Skeletal muscle satellite cell (primary cell): ENCODE measurements around the gene CLEC11A.
A peak's percentile ranks its signal among the peaks of the same experiment; 100 is the strongest.

Source experiments
- H3K27me3 ChIP-seq: 2 replicates; pipeline ENCODE4 v1.7.0; 2013; ENCODE audit warnings: low read length; ENCODE audit not compliant: control insufficient read depth, insufficient read depth
- H3K36me3 ChIP-seq: 2 replicates; pipeline ENCODE4 v1.7.0; 2013; ENCODE audit warnings: mild to moderate bottlenecking, control low read depth, low read length; ENCODE audit not compliant: insufficient read depth
- H3K4me1 ChIP-seq: 2 replicates; pipeline ENCODE4 v1.7.0; 2013; ENCODE audit warnings: low read length; ENCODE audit not compliant: control insufficient read depth, insufficient read depth
- H3K4me2 ChIP-seq: 2 replicates; pipeline ENCODE4 v1.7.0; 2013; ENCODE audit warnings: mild to moderate bottlenecking, low read length
- H3K4me3 ChIP-seq: 2 replicates; pipeline ENCODE4 v1.7.0; 2013; ENCODE audit warnings: low read length
- H3K9ac ChIP-seq: 2 replicates; pipeline ENCODE4 v1.7.0; 2013; ENCODE audit warnings: mild to moderate bottlenecking, low read depth, low read length, moderate library complexity
- H3K9me3 ChIP-seq: replicated peaks from 2 replicates; pipeline ENCODE4 v1.7.0; 2013; ENCODE audit warnings: mild to moderate bottlenecking, control low read depth, low read length

The CLEC11A gene

GRCh38 chr19:50718255-50719118 is 4.7 kb upstream of the CLEC11A start:
- Histone ChIP-seq H3K9me3 (no peaks in the 10 kb centered on the region), H3K9ac (no peak overlapping the region), H3K27me3 (peaks cover 7% of the 10 kb centered on the region), H3K36me3 (no peaks in the 10 kb centered on the region), H3K4me1 (peaks cover 16% of the 10 kb centered on the region), H3K4me3 (peak overlapping the region; percentile 49), H3K4me2 (peak overlapping the region; percentile 52)

GRCh38 chr19:50719119-50719435 is 4.1 kb upstream of the CLEC11A start:
- peaks cover 7% of the 10 kb centered on the region for H3K27me3 ChIP-seq
- no peak overlapping the region for H3K9ac ChIP-seq
- no peaks in the 10 kb centered on the region for H3K36me3 ChIP-seq
- H3K4me2 ChIP-seq = peak overlapping the region; percentile 52
- H3K9me3 ChIP-seq = no peaks in the 10 kb centered on the region
- peaks cover 18% of the 10 kb centered on the region for H3K4me1 ChIP-seq
- H3K4me3 ChIP-seq = peak overlapping the region; percentile 49

DNA sequence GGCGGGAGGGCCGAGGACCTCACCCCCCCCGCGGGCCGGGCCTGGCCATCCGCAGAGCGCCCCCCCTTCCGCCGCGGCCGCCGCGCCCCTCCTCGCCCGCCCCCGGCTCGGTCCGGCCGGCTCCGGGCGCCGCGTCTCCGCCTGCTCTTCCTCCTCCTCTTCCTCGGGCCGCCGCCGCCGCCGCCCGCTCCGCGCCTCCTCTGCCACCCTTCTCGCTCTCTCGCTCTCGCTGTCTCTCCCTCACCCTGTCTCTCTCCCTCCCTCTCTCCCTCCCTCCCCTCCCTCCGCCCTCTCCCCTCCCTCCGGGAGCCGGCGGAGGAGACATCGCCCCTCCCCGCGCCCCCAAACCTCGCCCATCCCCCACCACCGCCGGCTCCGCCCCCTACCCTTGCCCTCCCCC is 3.6 kb upstream of the CLEC11A start, which contains the start of gene SHANK1:
TSS of gene SHANK1 (minus strand) at position 237 of the 400 bp plus-strand sequence. CDS start 2,883 bp downstream, outside the sequence.
- H3K4me1 ChIP-seq = peaks cover 18% of the 10 kb centered on the region
- H3K9ac ChIP-seq = no peak within 1 kb of the TSS
- H3K4me2 ChIP-seq = peak within 1 kb of the TSS; percentile 52
- H3K27me3 ChIP-seq = peaks cover 7% of the 10 kb centered on the region
- H3K36me3 ChIP-seq = no peaks in the 10 kb centered on the region
- H3K4me3 ChIP-seq = peak within 1 kb of the TSS; percentile 49
- no peaks in the 10 kb centered on the region for H3K9me3 ChIP-seq

DNA sequence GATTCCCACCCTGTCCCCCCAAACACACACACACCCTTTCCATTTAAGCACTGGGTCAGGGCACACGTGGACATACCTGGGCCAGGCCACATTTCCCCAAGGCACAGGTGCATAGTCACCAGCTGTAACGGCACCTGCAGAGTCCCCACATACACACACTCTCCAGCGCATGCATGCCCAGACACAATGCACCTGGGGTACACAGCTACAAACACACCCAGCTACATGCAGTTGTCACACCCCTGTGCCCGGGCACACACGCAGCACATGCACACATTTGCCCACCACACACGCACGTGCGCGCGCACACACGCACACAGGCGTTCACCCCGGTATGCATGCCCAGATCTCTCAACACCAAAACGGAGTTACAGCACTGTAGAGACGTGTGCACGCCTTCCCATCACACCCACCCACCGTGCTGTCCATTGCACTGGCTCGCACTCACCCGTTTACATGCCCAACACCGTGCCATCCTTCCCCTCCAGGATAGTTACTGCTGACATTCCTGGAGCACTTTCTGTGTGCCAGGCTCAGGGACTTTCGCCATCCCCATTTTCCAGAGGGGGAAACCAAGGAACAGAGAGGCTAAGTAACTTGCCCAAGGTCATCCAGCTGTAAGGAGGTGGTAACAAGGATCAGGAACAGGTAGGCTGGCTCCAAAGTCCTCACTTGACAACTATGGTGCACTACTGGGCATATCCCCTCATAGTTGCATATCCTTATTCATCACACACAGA is 2.8 kb upstream of the CLEC11A start:
- Histone ChIP-seq H3K27me3 (peaks cover 7% of the 10 kb centered on the region), H3K36me3 (no peaks in the 10 kb centered on the region), H3K4me2 (no peak overlapping the region), H3K4me1 (peaks cover 22% of the 10 kb centered on the region), H3K4me3 (no peak overlapping the region), H3K9ac (no peak overlapping the region), H3K9me3 (no peaks in the 10 kb centered on the region)

DNA sequence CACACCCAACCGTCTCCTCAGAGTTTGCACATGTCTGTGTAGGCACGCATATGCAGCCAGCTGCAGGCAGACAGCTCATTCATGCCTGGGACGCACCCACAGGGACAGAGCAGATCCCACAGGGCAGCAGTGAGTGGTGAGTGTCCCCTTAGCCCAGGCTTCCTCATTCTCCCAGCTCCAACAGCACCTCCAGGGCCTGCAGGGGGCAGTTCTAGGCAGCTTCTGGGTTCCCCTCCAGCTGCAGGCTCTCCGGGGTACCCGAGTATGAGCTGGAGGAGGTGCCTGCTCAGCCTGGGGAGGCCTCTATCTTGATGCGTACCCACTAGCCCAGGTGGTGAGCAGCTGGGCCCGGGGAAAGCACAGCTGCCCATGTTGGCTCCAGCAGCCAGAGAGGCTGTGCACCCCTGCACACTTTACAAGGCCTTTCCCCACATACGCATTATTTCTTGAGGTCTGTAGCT is 2.2 kb upstream of the CLEC11A start:
- peaks cover 28% of the 10 kb centered on the region for H3K4me1 ChIP-seq
- H3K36me3 ChIP-seq = no peaks in the 10 kb centered on the region
- H3K4me2 ChIP-seq = no peak overlapping the region
- H3K9me3 ChIP-seq = no peaks in the 10 kb centered on the region
- no peak overlapping the region for H3K4me3 ChIP-seq
- H3K9ac ChIP-seq = no peak overlapping the region
- peaks cover 7% of the 10 kb centered on the region for H3K27me3 ChIP-seq

- no peaks in the 10 kb centered on the region for H3K9me3 ChIP-seq
- no peak overlapping the region for H3K4me2 ChIP-seq
- peaks cover 7% of the 10 kb centered on the region for H3K27me3 ChIP-seq
- no peak overlapping the region for H3K4me3 ChIP-seq
- no peak overlapping the region for H3K9ac ChIP-seq
- peaks cover 31% of the 10 kb centered on the region for H3K4me1 ChIP-seq
- H3K36me3 ChIP-seq = no peaks in the 10 kb centered on the region
Measured at GRCh38 chr19:50721441-50722137, 1.6 kb upstream of the CLEC11A start.

DNA sequence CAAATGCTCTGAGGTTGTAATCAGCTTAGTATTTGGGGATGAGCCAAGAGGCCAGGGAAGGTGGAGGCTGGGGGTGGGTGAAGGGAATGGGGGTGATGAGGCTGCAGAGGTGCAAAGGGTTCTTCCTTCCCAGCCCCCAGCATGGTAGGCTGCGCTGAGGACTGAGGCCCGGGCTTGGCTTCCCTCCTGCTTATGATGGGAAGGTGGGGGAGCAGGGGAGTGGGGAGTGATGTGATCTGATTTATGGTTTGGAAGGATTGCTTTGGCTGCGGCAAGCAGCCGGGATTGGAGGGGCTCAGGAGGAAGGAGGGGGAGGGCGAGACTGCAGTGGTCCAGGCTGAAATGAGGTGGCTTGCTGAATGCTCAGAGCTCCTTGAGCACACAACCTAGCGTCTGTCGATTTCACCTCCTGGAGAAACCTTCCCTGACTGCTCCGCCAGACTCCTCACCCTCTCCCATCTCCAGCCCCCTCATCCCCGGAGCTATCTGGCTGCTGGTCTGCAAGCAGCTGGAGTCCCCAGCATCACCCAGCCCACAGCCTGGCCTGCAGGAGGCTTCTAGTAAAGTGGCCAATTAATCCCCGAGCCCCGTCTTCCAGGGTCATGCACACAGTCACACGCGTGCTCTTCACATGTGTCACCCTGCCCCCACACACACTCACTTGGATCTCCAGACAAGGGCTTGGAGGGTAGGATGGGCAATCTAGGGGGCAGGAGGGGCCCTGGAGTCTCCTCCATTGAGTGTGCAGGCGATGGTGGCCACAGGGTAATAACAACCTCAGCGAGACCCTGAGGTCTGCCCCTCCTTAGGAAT is 757 bp upstream of the CLEC11A start:
- Histone ChIP-seq H3K4me1 (peaks cover 31% of the 10 kb centered on the region), H3K9ac (peak overlapping the region; percentile 66), H3K4me2 (peak overlapping the region; percentile 88), H3K4me3 (peak overlapping the region; percentile 72), H3K27me3 (peaks cover 5% of the 10 kb centered on the region), H3K36me3 (no peaks in the 10 kb centered on the region), H3K9me3 (no peaks in the 10 kb centered on the region)

DNA sequence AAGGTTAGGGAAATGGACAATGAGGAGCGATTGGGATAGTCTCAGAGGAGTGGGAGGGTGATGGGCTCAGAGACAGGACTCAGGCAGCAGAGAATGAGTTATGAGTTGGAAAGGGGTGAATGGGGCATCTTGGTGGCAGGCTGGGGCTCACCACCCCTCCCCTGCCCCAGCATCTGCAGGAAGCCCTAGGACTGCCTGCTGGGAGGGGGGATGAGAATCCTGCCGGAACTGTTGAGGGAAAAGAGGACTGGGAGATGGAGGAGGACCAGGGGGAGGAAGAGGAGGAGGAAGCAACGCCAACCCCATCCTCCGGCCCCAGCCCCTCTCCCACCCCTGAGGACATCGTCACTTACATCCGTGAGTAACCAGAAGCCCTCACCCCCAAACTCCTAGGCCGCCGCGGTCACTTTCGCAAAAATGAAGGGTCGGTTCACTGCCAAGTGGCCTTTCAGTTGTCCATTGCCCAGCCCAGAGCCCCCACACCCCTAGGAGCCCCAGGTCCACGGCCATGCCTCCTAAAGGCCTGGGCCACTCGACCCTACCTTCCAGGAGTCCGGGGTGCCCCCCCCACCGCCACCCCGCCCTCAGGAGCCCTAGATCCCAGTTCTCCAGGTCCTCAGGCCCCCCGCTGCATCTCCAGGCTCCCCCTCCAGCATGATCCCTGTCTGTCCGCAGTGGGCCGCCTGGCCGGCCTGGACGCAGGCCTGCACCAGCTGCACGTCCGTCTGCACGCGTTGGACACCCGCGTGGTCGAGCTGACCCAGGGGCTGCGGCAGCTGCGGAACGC is 764 bp downstream of the CLEC11A start:
- peak overlapping the region; percentile 66 for H3K9ac ChIP-seq

GRCh38 chr19:50724522-50725217 is 1.5 kb downstream of the CLEC11A start:
- H3K4me3 ChIP-seq = peak overlapping the region; percentile 81
- H3K9me3 ChIP-seq = no peaks in the 10 kb centered on the region
- H3K27me3 ChIP-seq = no peaks in the 10 kb centered on the region
- peak overlapping the region; percentile 84 for H3K9ac ChIP-seq
- no peaks in the 10 kb centered on the region for H3K36me3 ChIP-seq
- peak overlapping the region; percentile 88 for H3K4me2 ChIP-seq
- H3K4me1 ChIP-seq = peaks cover 35% of the 10 kb centered on the region

More for the DNA sequence above, 764 bp downstream of the CLEC11A start:
- Histone ChIP-seq H3K4me2 (peak overlapping the region; percentile 88), H3K4me3 (peak overlapping the region; percentile 72), H3K36me3 (no peaks in the 10 kb centered on the region), H3K27me3 (no peaks in the 10 kb centered on the region), H3K4me1 (peaks cover 35% of the 10 kb centered on the region), H3K9me3 (no peaks in the 10 kb centered on the region)
